H1 (cell line): Measurements from ENCODE around the gene AMPD3. TPM values are rescaled to one million over a fixed set of nuclear protein-coding genes. Genes with fewer than 3 reads are reported as not detected.

Experiments
- CTCF ChIA-PET: fragments of 300-600 bp; sonication (Branson Sonifier 250); formaldehyde crosslinking; loops from one replicate; lab custom pipeline; 2021; ENCODE audit not compliant: partially characterized antibody; lab: Charles Lee
- POLR2A ChIA-PET: fragments of 300-600 bp; sonication (Branson Sonifier 250); formaldehyde crosslinking; loops from one replicate; lab custom pipeline; 2021; ENCODE audit warnings: inconsistent platforms; ENCODE audit not compliant: partially characterized antibody; lab: Charles Lee
- DNase-seq, 2 experiments: peaks; one replicate each; pipeline versions ENCODE4 v3.0.0 to v3.0.0-alpha.2; 2010 to 2022; ENCODE audit warnings: low spot score in 2 of 2, low read depth in 1 of 2, mixed read lengths in 1 of 2
- FAIRE-seq: peaks from 2 replicates; lab custom pipeline; 2011; peaks lifted over from hg19 to GRCh38; lab: Jason Lieb, UNC
- H2AFZ ChIP-seq: 2 replicates; pipeline ENCODE4 v1.8.1; 2012; ENCODE audit warnings: low read length, inconsistent platforms
- H2AK5ac ChIP-seq: 2 replicates; pipeline ENCODE4 v1.6.1; 2013; ENCODE audit warnings: low read depth, low read length
- H2BK120ac ChIP-seq: replicated peaks from 2 replicates; pipeline ENCODE3; 2013; ENCODE audit warnings: low read depth, low read length, inconsistent platforms
- H2BK12ac ChIP-seq: 2 replicates; pipeline ENCODE4 v1.6.1; 2013; ENCODE audit warnings: low read depth, low read length
- H2BK15ac ChIP-seq: 2 replicates; pipeline ENCODE4 v1.6.1; 2013; ENCODE audit warnings: low read length
- H2BK20ac ChIP-seq: 2 replicates; pipeline ENCODE4 v1.6.1; 2013; ENCODE audit warnings: low read length
- H2BK5ac ChIP-seq: 2 replicates; pipeline ENCODE4 v1.6.1; 2013; ENCODE audit warnings: low read depth, low read length
- H3K14ac ChIP-seq: 2 replicates; pipeline ENCODE4 v1.6.1; 2013; ENCODE audit warnings: inconsistent platforms; ENCODE audit not compliant: insufficient read length
- H3K18ac ChIP-seq: 2 replicates; pipeline ENCODE4 v1.6.1; 2013; ENCODE audit warnings: low read length; ENCODE audit errors: extremely low read depth
- H3K23ac ChIP-seq: 2 replicates; pipeline ENCODE4 v1.6.1; 2013; ENCODE audit warnings: inconsistent platforms; ENCODE audit not compliant: insufficient read length
- H3K23me2 ChIP-seq: 2 replicates; pipeline ENCODE4 v1.6.1; 2013; ENCODE audit warnings: low read depth, low read length
- H3K27ac ChIP-seq: 2 replicates; pipeline ENCODE4 v1.6.1; 2011; ENCODE audit warnings: low read depth, low read length, inconsistent platforms
- H3K27me3 ChIP-seq, 4 experiments: replicated peaks in 1 of 4; 1 replicate in 1 of 4; 2 replicates in 3 of 4; pipeline versions ENCODE4 v1.6.1 to v1.8.1; 2011 to 2013; ENCODE audit warnings: low read length in 3 of 4, mild to moderate bottlenecking in 3 of 4, inconsistent platforms in 2 of 4, mixed read lengths in 2 of 4, moderate library complexity in 1 of 4; ENCODE audit not compliant: control insufficient read depth in 3 of 4, insufficient read depth in 3 of 4; ENCODE audit errors: extremely low read depth in 1 of 4
- H3K36me3 ChIP-seq, 4 experiments: 2 replicates each; pipeline versions ENCODE4 v1.6.1 to v1.8.1; 2011 to 2013; ENCODE audit warnings: mild to moderate bottlenecking in 4 of 4, low read length in 3 of 4, moderate library complexity in 2 of 4, control low read depth in 1 of 4, inconsistent platforms in 1 of 4; ENCODE audit not compliant: insufficient read depth in 4 of 4, control insufficient read depth in 2 of 4
- H3K4ac ChIP-seq: replicated peaks from 2 replicates; pipeline ENCODE3; 2013; ENCODE audit warnings: low read length, low read depth, mixed read lengths, inconsistent platforms; ENCODE audit not compliant: insufficient read length
- H3K4me1 ChIP-seq, 4 experiments: replicated peaks in 1 of 4; 1 replicate in 1 of 4; 2 replicates in 3 of 4; pipeline versions ENCODE4 v1.6.1 to v1.8.1; 2011 to 2013; ENCODE audit warnings: low read length in 3 of 4, inconsistent platforms in 2 of 4, mixed read lengths in 1 of 4; ENCODE audit not compliant: insufficient read depth in 4 of 4, control insufficient read depth in 3 of 4
- H3K4me2 ChIP-seq, 2 experiments: 2 replicates each; pipeline versions ENCODE4 v1.6.1 to v1.8.1; 2011 to 2013; ENCODE audit warnings: low read depth in 2 of 2, low read length in 2 of 2, control low read depth in 1 of 2, inconsistent platforms in 1 of 2, mild to moderate bottlenecking in 1 of 2; ENCODE audit not compliant: insufficient read depth in 1 of 2
- H3K4me3 ChIP-seq, 4 experiments: fragments of 200-600, 300-600 bp in 1 of 4; sonication (generic), shearing (Covaris generic), sonication (Bioruptor Twin) in 1 of 4; 2 replicates each; pipeline versions ENCODE4 v1.5.1 to v1.8.1; 2011 to 2016; ENCODE audit warnings: low read length in 4 of 4, low read depth in 3 of 4, control low read depth in 2 of 4, inconsistent platforms in 2 of 4, mild to moderate bottlenecking in 2 of 4, mixed read lengths in 1 of 4, moderate library complexity in 1 of 4; ENCODE audit not compliant: insufficient read depth in 2 of 4; ENCODE audit errors: extremely low read depth in 1 of 4
- H3K56ac ChIP-seq: replicated peaks from 2 replicates; pipeline ENCODE3; 2013; ENCODE audit warnings: low read depth, mild to moderate bottlenecking, mixed read lengths, low read length, inconsistent platforms; ENCODE audit not compliant: insufficient read length
- H3K79me1 ChIP-seq: 2 replicates; pipeline ENCODE4 v1.6.1; 2013; ENCODE audit warnings: low read depth, low read length, control low read depth
- H3K79me2 ChIP-seq, 2 experiments: 2 replicates each; pipeline versions ENCODE4 v1.6.1 to v1.8.1; 2012 to 2013; ENCODE audit warnings: low read length in 2 of 2, mild to moderate bottlenecking in 2 of 2, inconsistent platforms in 1 of 2; ENCODE audit not compliant: insufficient read depth in 2 of 2, control insufficient read depth in 1 of 2
- H3K9ac ChIP-seq, 4 experiments: replicated peaks in 1 of 4; 1 replicate in 1 of 4; 2 replicates in 3 of 4; pipeline versions ENCODE4 v1.6.1 to v1.8.1; 2011 to 2013; ENCODE audit warnings: low read depth in 3 of 4, low read length in 3 of 4, control low read depth in 2 of 4, mild to moderate bottlenecking in 2 of 4, moderate library complexity in 2 of 4, inconsistent platforms in 1 of 4; ENCODE audit errors: extremely low read depth in 1 of 4
- H3K9me3 ChIP-seq, 2 experiments: 2 replicates each; pipeline versions ENCODE4 v1.6.1 to v1.8.1; 2012 to 2013; ENCODE audit warnings: mild to moderate bottlenecking in 2 of 2, moderate library complexity in 2 of 2, control low read depth in 1 of 2, inconsistent platforms in 1 of 2, low read depth in 1 of 2, low read length in 1 of 2, mixed read lengths in 1 of 2; ENCODE audit not compliant: insufficient read depth in 2 of 2
- H4K20me1 ChIP-seq, 2 experiments: replicated peaks in 1 of 2; 2 replicates each; pipeline versions ENCODE3 to v1.8.1; 2011 to 2013; ENCODE audit warnings: inconsistent platforms in 2 of 2, low read length in 2 of 2, mild to moderate bottlenecking in 1 of 2; ENCODE audit not compliant: insufficient read depth in 2 of 2, control insufficient read depth in 1 of 2
- H4K5ac ChIP-seq: 2 replicates; pipeline ENCODE4 v1.6.1; 2013; ENCODE audit warnings: low read length, low read depth, mixed read lengths, inconsistent platforms; ENCODE audit not compliant: insufficient read length
- H4K8ac ChIP-seq: 2 replicates; pipeline ENCODE4 v1.8.0; 2013; ENCODE audit warnings: mild to moderate bottlenecking, moderate library complexity, low read length, inconsistent platforms; ENCODE audit not compliant: insufficient read depth; ENCODE audit errors: extremely low read depth
- H4K91ac ChIP-seq: replicated peaks from 2 replicates; pipeline ENCODE3; 2013; ENCODE audit warnings: low read length, mixed read lengths, inconsistent platforms; ENCODE audit not compliant: insufficient read length
- ASH2L ChIP-seq: fragments of 200-600, 300-600 bp; sonication (generic); IDR thresholded peaks from one replicate; pipeline ENCODE4 v1.7.1; 2017; ENCODE audit warnings: low read length
- CHD1 ChIP-seq: IDR thresholded peaks from 2 replicates; pipeline ENCODE4 v1.6.1; 2012; ENCODE audit warnings: low read depth, low read length, improper control_type of control experiment
- CREB1 ChIP-seq: IDR thresholded peaks from 2 replicates; pipeline ENCODE4 v1.6.1; 2012; ENCODE audit warnings: inconsistent platforms
- E2F6 ChIP-seq: IDR thresholded peaks from 2 replicates; pipeline ENCODE4 v1.6.1; 2012; ENCODE audit warnings: inconsistent platforms
- EGR1 ChIP-seq: IDR thresholded peaks from 2 replicates; pipeline ENCODE4 v1.6.1; 2011; ENCODE audit warnings: low read depth, low read length, borderline replicate concordance
- EZH2 ChIP-seq: fragments of 200-600 bp; sonication (generic); IDR thresholded peaks from 2 replicates; pipeline ENCODE4 v1.7.1; 2012; ENCODE audit warnings: low read depth, mild to moderate bottlenecking, moderate library complexity, low read length, inconsistent platforms; ENCODE audit not compliant: severe bottlenecking
- GTF2F1 ChIP-seq: IDR thresholded peaks from 2 replicates; pipeline ENCODE4 v1.6.1; 2012; ENCODE audit warnings: low read depth, low read length, improper control_type of control experiment, borderline replicate concordance
- HDAC6 ChIP-seq: IDR thresholded peaks from one replicate; pipeline ENCODE4 v1.7.1; 2012; ENCODE audit warnings: low read depth, mild to moderate bottlenecking, inconsistent platforms, low read length, moderate library complexity
- JUND ChIP-seq: IDR thresholded peaks from 2 replicates; pipeline ENCODE4 v1.6.1; 2011; ENCODE audit warnings: mild to moderate bottlenecking, improper control_type of control experiment, low read length
- KDM1A ChIP-seq: fragments of 200-600, 300-600 bp; sonication (generic); IDR thresholded peaks from 2 replicates; pipeline ENCODE4 v1.7.1; 2016; ENCODE audit warnings: mild to moderate bottlenecking, low read length, borderline replicate concordance
- NRF1 ChIP-seq: IDR thresholded peaks from 2 replicates; pipeline ENCODE4 v1.6.1; 2011; ENCODE audit warnings: mild to moderate bottlenecking, low read depth, low read length, improper control_type of control experiment
- SIRT6 ChIP-seq: IDR thresholded peaks from one replicate; pipeline ENCODE4 v1.7.1; 2012; ENCODE audit warnings: low read length, inconsistent platforms
- WGBS, 2 experiments: shearing (Covaris generic) in 1 of 2; methylation state at CpG; one replicate each; pipeline versions ENCODE4 v1.1.6 to v1.1.7; 2013 to 2015; ENCODE audit warnings: low lambda C conversion rate in 2 of 2, mixed read lengths in 2 of 2, inconsistent platforms in 1 of 2, low coverage in 1 of 2, missing lambda C conversion rate in 1 of 2; ENCODE audit not compliant: insufficient replicate concordance in 2 of 2, insufficient coverage in 1 of 2, insufficient read length in 1 of 2; ENCODE audit errors: extremely low coverage in 1 of 2, missing lambda C conversion rate in 1 of 2; 5-methylcytosine and 5-hydroxymethylcytosine counted together
- polyA plus RNA-seq, 7 experiments: library from polyadenylated mRNA; depleted of rRNA in 3 of 7; stranded (reverse) in 5 of 7; unstranded in 2 of 7; fragments of >200 nt in 5 of 7; fragments of 200-250 nt in 2 of 7; gene quantifications; 1 replicate in 5 of 7; 2 replicates in 1 of 7; 4 replicates in 1 of 7; pipeline versions ENCODE4 v1.2.1 to v1.2.3, GENCODE V29; 2011 to 2013; ENCODE audit warnings: missing spikeins in 2 of 7, mixed read lengths in 2 of 7
- total RNA-seq: library from RNA; stranded (reverse); fragmentation: NEBNext Ultra II Directional; extraction: Animal tissue kit (Norgen Biotek cat#: 25700); gene quantifications from 2 replicates; pipeline ENCODE4 v1.2.1, GENCODE V29; 2021
- TF ChIP-seq, protein P1 (sequence below): IDR thresholded peaks from 2 replicates; pipeline ENCODE4 v1.6.1; 2012; ENCODE audit warnings: low read length, inconsistent platforms

AMPD3 gene
- total and polyA plus RNA-seq, 2 of the 8 experiments (the other 6 are each of a cell fraction or from before 2014, with no cell fraction given) = 4.0 to 6.3 TPM

- FAIRE-seq = no peak
- TF ChIP-seq GTF2F1 (no peak), CREB1 (no peak), E2F6 (no peak), EZH2 (no peak), ASH2L (no peak), JUND (no peak), HDAC6 (no peak), EGR1 (no peak), NRF1 (no peak), SIRT6 (no peak), KDM1A (no peak), CHD1 (no peak)
- TF ChIP-seq, protein P1, sequence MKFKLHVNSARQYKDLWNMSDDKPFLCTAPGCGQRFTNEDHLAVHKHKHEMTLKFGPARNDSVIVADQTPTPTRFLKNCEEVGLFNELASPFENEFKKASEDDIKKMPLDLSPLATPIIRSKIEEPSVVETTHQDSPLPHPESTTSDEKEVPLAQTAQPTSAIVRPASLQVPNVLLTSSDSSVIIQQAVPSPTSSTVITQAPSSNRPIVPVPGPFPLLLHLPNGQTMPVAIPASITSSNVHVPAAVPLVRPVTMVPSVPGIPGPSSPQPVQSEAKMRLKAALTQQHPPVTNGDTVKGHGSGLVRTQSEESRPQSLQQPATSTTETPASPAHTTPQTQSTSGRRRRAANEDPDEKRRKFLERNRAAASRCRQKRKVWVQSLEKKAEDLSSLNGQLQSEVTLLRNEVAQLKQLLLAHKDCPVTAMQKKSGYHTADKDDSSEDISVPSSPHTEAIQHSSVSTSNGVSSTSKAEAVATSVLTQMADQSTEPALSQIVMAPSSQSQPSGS = no peak
Observed at GRCh38 chr11:10447445-10447844, 7.6 kb upstream of the AMPD3 start.

More at GRCh38 chr11:10447445-10447844, 7.6 kb upstream of the AMPD3 start:
- ChIA-PET CTCF (interaction anchor here (0.6 to 1.2 kb wide), 2 partner anchors 18 to 322 kb away, joined by 3 to 4 read pairs; no protein-coding TSS in a partner anchor), POLR2A (no interaction called here)
- Histone ChIP-seq H2BK12ac (no peak overlapping the region), H4K91ac (no peak overlapping the region), H3K27ac (no peak overlapping the region), H3K14ac (no peak overlapping the region), H3K36me3 (no peaks in the 10 kb centered on the region), H4K8ac (no peak overlapping the region), H3K9me3 (no peaks in the 10 kb centered on the region), H2AFZ (no peak overlapping the region), H3K56ac (no peak overlapping the region), H3K23me2 (peaks cover 11% of the 10 kb centered on the region), H2BK120ac (no peak overlapping the region), H3K79me2 (no peaks in the 10 kb centered on the region), H4K20me1 (no peaks in the 10 kb centered on the region), H3K27me3 (peaks cover 0 to 27% (median 18%) of the 10 kb centered on the region in 4 experiments; a peak in 6 of 7 replicates), H3K18ac (no peak overlapping the region), H2AK5ac (no peak overlapping the region), H2BK5ac (no peak overlapping the region), H3K4me1 (peaks cover 0 to 5% (median 2%) of the 10 kb centered on the region in 4 experiments; a peak in 2 of 7 replicates), H3K9ac (no peak overlapping the region), H3K79me1 (no peaks in the 10 kb centered on the region), H3K4me2 (no peak overlapping the region), H2BK15ac (no peak overlapping the region), H3K23ac (no peak overlapping the region), H3K4ac (no peak overlapping the region), H3K4me3 (no peak overlapping the region), H4K5ac (no peak overlapping the region), H2BK20ac (no peak overlapping the region)
- DNase-seq = no peak
- 89% methylated on average over 2 of the region's 2 CpGs; no CpG with 5 or more reads in 1 of the 2 experiments for WGBS, 2 experiments
